Panc1 (cell line): ENCODE measurements around the gene GBP5. TPM values are rescaled to one million over a fixed set of nuclear protein-coding genes. Genes with fewer than 3 reads are reported as not detected.

Source experiments
- ATAC-seq: fragments of 200-7000 bp; cut with Tn5 transposase; 2 replicates; pipeline ENCODE4 v1.9.1; 2020; ENCODE audit warnings: mild to moderate bottlenecking, moderate library complexity
- BruUV-seq: library from RNA; stranded (reverse); fragments of 400-500 nt; replicated peaks from 2 replicates; lab custom pipeline; 2021; lab: Mats Ljungman, UMichigan
- CTCF ChIA-PET: fragments of 300-600 bp; sonication (Branson Sonifier 250); formaldehyde crosslinking; loops from one replicate; lab custom pipeline; 2022; ENCODE audit warnings: antibody characterized with exemption; lab: Charles Lee
- POLR2A ChIA-PET: fragments of 300-600 bp; sonication (Branson Sonifier 250); formaldehyde crosslinking; loops from one replicate; lab custom pipeline; 2022; ENCODE audit warnings: antibody characterized with exemption; lab: Charles Lee
- DNase-seq: peaks from one replicate; pipeline ENCODE4 v3.0.0-alpha.2; 2010; ENCODE audit warnings: low read depth, low spot score
- H3K27ac ChIP-seq: 2 replicates; pipeline ENCODE4 v1.5.1; 2011; ENCODE audit warnings: mild to moderate bottlenecking, low read length, inconsistent platforms
- H3K27me3 ChIP-seq: fragments of 200-500 bp; sonication (Bioruptor generic); 2 replicates; pipeline ENCODE4 v1.6.0; 2014; ENCODE audit warnings: low read length, inconsistent platforms; ENCODE audit not compliant: control insufficient read depth, insufficient read depth
- H3K36me3 ChIP-seq: fragments of 200-500 bp; sonication (Bioruptor generic); 2 replicates; pipeline ENCODE4 v1.5.1; 2014; ENCODE audit warnings: inconsistent platforms, mild to moderate bottlenecking, low read length, moderate library complexity; ENCODE audit not compliant: control insufficient read depth, insufficient read depth
- H3K4me1 ChIP-seq: 2 replicates; pipeline ENCODE4 v1.5.1; 2011; ENCODE audit warnings: inconsistent platforms, mild to moderate bottlenecking, low read length, moderate library complexity; ENCODE audit not compliant: control insufficient read depth, insufficient read depth
- H3K4me3 ChIP-seq, 2 experiments: 2 replicates each; pipeline ENCODE4 v1.5.1; 2011 to 2012; ENCODE audit warnings: low read depth in 2 of 2, low read length in 2 of 2, mild to moderate bottlenecking in 2 of 2, inconsistent platforms in 1 of 2, moderate library complexity in 1 of 2
- H3K9me3 ChIP-seq: fragments of 200-500 bp; sonication (Bioruptor generic); 2 replicates; pipeline ENCODE4 v1.5.1; 2014; ENCODE audit warnings: low read depth, mild to moderate bottlenecking, inconsistent platforms, low read length, moderate library complexity; ENCODE audit not compliant: control insufficient read depth, insufficient read depth
- POLR2AphosphoS5 ChIP-seq: IDR thresholded peaks from 2 replicates; pipeline ENCODE4 v1.6.1; 2012; ENCODE audit warnings: mild to moderate bottlenecking, low read depth, low read length, moderate library complexity
- SIN3A ChIP-seq: IDR thresholded peaks from 2 replicates; pipeline ENCODE4 v1.6.1; 2012; ENCODE audit warnings: low read depth, mild to moderate bottlenecking, low read length, moderate library complexity, borderline replicate concordance; ENCODE audit not compliant: insufficient read depth
- TCF7L2 ChIP-seq: IDR thresholded peaks from 2 replicates; pipeline ENCODE4 v1.6.1; 2011; ENCODE audit warnings: mild to moderate bottlenecking, low read depth, low read length, inconsistent platforms
- in situ Hi-C: cut with HindIII; loops from 2 replicates; pipeline ENCODE4 v1.10.0; 2016; ENCODE audit warnings: low sequenced_read_pairs, low pct_unique_long_range_greater_than_20kb
- intact Hi-C: fragments of 100-400 bp; cut with micrococcal nuclease; formaldehyde crosslinking; loops from one replicate; pipeline ENCODE4 v1.10.0; 2022; ENCODE audit not compliant: unreplicated experiment
- total RNA-seq: library from RNA; stranded (reverse); gene quantifications from one replicate; pipeline ENCODE4 v1.2.1, GENCODE V29; 2021; ENCODE audit not compliant: unreplicated experiment
- TF ChIP-seq, protein P1 (sequence below): fragments of 450-650 bp; IDR thresholded peaks from 2 replicates; pipeline ENCODE4 v1.5.1; 2017; ENCODE audit warnings: mild to moderate bottlenecking
- TF ChIP-seq, protein P2 (sequence below), 2 experiments: IDR thresholded peaks; 2 replicates each; pipeline ENCODE4 v1.6.1; 2011 to 2012; ENCODE audit warnings: low read depth in 2 of 2, control low read depth in 1 of 2, low read length in 1 of 2, mild to moderate bottlenecking in 1 of 2, moderate library complexity in 1 of 2; ENCODE audit not compliant: insufficient read depth in 1 of 2

GBP5 gene
- total RNA-seq, 1 experiment from 2014 or later = 0.10 TPM

DNA sequence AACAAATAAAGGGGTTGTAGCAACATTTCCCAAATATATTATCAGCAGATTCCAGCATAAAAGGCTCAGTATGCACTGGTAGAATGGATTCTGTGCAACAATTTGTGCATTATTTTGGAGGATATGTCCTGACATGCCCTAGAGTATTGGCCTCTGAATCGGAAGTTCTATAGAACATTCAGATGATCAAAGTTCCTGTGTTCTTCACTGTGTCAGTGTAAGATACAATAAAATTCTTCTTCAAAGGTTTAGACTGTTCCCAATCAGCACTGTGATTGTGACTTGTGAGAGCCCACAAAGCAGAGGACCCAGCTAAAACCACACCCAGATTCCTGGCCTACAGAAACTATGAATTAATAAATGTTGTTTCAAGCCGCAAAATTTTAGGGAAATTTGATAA is 33.6 kb upstream of the GBP5 start:
- BruUV-seq = no TSS peak
- intact Hi-C loops = no loop called here
- ChIA-PET CTCF (no interaction called here), POLR2A (no interaction called here)
- no peak for ATAC-seq
- DNase-seq = no peak
- H3K27me3 ChIP-seq = no peaks in the 10 kb centered on the region
- H3K36me3 ChIP-seq = no peaks in the 10 kb centered on the region
- no peaks in the 10 kb centered on the region for H3K4me1 ChIP-seq
- no peak overlapping the region for H3K4me3 ChIP-seq
- H3K9me3 ChIP-seq = no peaks in the 10 kb centered on the region
- TF ChIP-seq, protein P1, sequence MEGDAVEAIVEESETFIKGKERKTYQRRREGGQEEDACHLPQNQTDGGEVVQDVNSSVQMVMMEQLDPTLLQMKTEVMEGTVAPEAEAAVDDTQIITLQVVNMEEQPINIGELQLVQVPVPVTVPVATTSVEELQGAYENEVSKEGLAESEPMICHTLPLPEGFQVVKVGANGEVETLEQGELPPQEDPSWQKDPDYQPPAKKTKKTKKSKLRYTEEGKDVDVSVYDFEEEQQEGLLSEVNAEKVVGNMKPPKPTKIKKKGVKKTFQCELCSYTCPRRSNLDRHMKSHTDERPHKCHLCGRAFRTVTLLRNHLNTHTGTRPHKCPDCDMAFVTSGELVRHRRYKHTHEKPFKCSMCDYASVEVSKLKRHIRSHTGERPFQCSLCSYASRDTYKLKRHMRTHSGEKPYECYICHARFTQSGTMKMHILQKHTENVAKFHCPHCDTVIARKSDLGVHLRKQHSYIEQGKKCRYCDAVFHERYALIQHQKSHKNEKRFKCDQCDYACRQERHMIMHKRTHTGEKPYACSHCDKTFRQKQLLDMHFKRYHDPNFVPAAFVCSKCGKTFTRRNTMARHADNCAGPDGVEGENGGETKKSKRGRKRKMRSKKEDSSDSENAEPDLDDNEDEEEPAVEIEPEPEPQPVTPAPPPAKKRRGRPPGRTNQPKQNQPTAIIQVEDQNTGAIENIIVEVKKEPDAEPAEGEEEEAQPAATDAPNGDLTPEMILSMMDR = no peak
- TF ChIP-seq, protein P2, sequence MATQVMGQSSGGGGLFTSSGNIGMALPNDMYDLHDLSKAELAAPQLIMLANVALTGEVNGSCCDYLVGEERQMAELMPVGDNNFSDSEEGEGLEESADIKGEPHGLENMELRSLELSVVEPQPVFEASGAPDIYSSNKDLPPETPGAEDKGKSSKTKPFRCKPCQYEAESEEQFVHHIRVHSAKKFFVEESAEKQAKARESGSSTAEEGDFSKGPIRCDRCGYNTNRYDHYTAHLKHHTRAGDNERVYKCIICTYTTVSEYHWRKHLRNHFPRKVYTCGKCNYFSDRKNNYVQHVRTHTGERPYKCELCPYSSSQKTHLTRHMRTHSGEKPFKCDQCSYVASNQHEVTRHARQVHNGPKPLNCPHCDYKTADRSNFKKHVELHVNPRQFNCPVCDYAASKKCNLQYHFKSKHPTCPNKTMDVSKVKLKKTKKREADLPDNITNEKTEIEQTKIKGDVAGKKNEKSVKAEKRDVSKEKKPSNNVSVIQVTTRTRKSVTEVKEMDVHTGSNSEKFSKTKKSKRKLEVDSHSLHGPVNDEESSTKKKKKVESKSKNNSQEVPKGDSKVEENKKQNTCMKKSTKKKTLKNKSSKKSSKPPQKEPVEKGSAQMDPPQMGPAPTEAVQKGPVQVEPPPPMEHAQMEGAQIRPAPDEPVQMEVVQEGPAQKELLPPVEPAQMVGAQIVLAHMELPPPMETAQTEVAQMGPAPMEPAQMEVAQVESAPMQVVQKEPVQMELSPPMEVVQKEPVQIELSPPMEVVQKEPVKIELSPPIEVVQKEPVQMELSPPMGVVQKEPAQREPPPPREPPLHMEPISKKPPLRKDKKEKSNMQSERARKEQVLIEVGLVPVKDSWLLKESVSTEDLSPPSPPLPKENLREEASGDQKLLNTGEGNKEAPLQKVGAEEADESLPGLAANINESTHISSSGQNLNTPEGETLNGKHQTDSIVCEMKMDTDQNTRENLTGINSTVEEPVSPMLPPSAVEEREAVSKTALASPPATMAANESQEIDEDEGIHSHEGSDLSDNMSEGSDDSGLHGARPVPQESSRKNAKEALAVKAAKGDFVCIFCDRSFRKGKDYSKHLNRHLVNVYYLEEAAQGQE (IDR thresholded peaks at IDR 0.05; ENCODE audit: insufficient read depth in 1 of 2, low read depth in 2 of 2, low read length in 1 of 2) = no peak
- TF ChIP-seq POLR2AphosphoS5 (no peak), TCF7L2 (no peak), SIN3A (no peak)
- H3K27ac ChIP-seq = no peak overlapping the region
- in situ Hi-C loops = no loop called here

DNA sequence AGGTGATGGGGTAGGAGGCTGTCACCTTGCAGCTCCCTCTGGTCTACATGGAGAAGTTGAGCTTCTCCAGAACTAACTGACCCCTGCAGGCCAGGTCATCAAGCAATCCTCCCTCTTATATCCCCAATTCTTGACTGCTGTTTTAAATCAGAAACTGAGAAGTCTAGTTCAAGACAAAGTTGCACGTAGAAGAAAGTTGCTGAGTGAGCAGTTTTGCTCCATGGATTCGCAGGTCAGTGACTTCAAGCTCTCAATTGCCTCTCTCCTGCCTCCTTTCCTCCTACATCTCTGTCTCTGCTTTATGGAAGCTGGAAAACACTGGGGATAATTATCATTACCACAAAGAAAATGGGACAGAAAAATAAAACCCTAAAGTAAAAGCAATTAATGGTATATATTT is 32.8 kb upstream of the GBP5 start:
- H3K4me1 ChIP-seq = no peaks in the 10 kb centered on the region
- TF ChIP-seq TCF7L2 (no peak), SIN3A (no peak), POLR2AphosphoS5 (no peak)
- TF ChIP-seq, protein P1 = no peak
- TF ChIP-seq, protein P2 (IDR thresholded peaks at IDR 0.05; ENCODE audit: insufficient read depth in 1 of 2, low read depth in 2 of 2, low read length in 1 of 2) = no peak
- H3K9me3 ChIP-seq = no peaks in the 10 kb centered on the region
- no peaks in the 10 kb centered on the region for H3K36me3 ChIP-seq
- ChIA-PET POLR2A (no interaction called here), CTCF (no interaction called here)
- in situ Hi-C loops = no loop called here
- intact Hi-C loops = no loop called here
- H3K27ac ChIP-seq = no peak overlapping the region
- no peaks in the 10 kb centered on the region for H3K27me3 ChIP-seq
- ATAC-seq (no peak), DNase-seq (no peak)
- no TSS peak for BruUV-seq
- H3K4me3 ChIP-seq = no peak overlapping the region
